HG03064 (cell line): ENCODE measurements around the gene GALNT17.

Experiments used
- ATAC-seq: cut with Tn5 transposase; IDR thresholded peaks from one replicate; pipeline ENCODE4 v1.9.1; 2021; ENCODE audit warnings: low read depth; ENCODE audit not compliant: unreplicated experiment

The GALNT17 gene

DNA sequence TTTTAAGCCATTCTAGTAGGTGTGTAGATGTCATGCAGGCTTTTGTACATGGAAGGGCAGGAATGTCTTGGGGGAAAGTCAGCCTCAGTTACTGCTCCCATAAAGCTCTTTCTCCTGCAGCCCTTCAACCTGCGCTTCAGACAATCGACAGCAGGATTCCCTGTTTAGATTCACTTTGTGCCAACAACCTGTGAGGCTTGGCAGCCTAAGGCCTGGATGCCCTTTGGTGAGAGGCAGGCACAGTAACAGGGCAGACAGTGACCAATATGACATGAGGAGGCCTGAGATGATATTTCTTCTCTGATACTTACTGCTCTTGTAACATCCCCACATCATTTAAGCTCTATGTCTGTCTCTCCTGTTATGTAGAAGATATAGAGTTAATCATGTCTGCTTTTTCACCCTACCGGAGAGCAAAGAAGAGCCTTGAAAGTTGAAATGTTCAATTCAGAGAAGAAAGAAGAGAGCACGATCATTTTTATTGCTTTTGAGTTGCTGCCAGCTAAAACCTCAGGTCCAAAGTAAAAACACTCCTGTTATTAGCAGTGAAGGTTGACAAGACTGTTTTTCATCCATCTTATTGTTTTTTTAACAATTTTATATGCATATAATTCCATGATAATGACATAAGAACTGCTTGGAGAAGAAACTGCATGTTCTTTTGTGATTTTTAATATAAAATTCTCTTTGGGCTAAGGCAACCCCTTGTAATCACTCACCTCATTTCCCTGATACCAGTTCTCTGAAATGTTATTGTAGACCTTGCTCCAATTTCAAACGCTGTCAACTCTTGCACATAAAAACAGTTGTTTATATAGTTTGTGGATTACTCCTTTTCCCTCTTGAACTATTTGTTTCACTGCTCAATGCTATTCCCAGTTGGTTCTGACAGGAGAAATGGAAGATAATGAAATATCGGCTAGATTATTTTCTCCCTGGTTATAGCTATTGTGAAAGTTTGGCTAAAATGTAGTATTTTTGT, 140.9 kb downstream of the GALNT17 start:
- no peak for ATAC-seq

DNA sequence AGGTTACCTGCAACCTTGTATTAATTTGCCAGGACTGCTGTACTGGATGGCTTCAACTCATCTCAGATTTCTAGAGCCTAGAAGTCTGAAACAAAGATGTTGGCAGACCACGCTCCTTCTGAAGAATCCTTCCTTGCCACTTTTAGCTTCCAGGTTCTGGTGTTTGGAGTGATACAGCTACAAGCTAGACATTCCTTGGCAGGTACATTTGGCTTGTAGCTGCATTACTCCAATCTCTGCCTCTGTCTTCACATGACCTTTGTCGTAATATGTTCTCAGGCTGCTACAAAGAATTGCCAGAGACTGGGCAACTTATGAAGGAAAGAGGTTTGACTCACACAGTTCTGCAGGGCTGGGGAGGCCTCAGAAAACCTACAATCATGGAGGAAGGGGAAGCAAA, 146.3 kb downstream of the GALNT17 start:
- no peak for ATAC-seq

DNA sequence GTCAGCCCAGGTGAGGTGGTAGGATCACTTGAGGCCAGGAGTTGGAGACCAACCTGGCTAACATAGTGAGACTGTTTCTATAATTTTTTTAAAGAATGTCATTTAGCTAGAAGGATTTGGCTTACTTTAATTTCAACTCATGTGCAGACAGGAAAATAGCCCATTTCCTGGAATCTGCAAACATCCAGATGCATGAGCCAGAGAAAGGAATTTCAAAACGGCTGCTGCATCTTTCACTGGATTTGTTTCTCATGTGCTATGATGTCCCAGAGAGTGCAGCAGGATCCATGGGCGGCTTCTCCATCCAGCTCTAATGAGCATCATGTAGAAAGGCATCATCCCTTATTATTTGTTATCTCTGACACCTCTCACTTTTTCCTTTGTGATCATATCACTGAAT, 149.3 kb downstream of the GALNT17 start:
- no peak for ATAC-seq

DNA sequence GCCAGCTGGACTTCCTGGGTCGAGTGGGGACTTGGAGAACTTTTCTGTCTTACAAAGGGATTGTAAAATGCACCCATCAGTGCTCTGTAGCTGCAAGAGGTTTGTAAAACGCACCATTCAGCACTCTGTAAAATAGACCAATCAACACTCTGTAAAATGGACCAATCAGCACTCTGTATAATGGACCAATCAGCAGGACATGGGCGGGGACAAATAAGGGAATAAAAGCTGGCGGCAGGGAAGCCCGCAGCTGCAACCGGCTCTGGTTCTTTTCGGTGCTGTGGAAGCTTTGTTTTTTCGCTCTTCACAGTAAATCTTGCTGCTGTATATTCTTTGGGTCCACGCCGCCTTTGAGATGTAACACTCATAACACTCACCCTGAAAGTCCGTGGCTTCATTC, 151.9 kb downstream of the GALNT17 start:
- ATAC-seq: no peak

DNA sequence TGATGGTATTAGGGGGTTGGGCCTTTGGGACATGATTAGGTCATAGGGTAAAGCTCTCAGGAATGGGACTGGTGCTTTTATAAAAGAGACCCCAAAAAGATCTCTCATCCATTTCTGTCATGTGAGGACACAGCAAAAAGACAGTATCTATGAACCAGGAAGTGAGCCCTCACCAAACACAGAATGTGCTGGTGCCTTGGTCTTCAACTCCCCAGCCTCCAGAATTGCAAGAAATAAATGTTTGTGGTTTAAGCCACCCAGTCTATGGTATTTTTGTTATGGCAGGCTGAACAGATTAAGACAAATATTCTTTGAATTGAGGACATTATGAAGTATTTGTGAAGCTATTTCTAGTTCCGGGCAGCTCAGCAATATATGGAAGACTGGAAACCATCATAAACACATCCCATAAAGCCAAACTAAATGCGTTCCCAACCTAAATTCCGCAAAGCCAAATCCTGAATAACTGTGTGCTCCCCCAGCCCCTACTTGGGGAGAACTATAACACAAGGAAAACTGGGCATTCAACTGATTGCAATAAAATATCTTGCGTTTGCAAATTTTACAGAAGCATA, 153.7 kb downstream of the GALNT17 start:
- no peak for ATAC-seq

DNA sequence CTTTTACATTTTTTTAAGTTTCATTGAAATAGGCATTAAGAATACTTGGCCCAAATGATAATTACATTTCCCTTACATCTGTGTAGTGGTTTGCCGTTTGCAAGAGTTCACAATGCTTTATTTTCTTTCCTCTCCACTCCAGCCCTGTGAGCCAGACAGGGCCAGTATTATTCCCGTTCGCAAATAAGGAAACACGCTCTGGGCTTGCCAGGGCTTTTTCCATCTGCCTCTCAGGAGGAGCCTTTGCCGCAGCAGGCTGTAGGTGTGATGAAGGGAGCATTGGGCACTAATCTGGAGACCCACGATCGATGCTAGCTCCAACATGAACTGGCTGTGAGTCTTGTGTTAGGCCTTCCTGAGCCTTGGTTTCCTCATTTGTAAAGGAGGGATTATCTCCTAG, 154.4 kb downstream of the GALNT17 start:
- ATAC-seq: no peak

DNA sequence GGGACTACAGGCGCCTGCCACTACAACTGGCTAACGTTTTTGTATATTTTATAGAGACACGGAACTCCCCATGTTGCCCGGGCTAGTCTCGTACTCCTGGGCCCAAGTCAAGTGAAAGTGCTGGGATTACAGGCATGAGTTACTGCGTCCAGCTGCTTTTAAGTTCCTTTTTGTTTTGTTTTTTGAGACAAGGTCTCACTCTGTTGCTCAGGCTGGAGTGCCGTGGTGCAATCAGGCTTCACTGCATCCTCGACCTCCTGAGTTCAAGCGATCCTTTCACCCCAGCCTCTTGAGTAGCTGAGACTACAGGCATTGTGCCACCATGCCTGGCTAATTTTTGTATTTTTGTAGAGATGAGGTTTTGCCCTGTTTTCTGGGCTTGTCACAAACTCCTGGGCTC, 155.0 kb downstream of the GALNT17 start:
- no peak for ATAC-seq

DNA sequence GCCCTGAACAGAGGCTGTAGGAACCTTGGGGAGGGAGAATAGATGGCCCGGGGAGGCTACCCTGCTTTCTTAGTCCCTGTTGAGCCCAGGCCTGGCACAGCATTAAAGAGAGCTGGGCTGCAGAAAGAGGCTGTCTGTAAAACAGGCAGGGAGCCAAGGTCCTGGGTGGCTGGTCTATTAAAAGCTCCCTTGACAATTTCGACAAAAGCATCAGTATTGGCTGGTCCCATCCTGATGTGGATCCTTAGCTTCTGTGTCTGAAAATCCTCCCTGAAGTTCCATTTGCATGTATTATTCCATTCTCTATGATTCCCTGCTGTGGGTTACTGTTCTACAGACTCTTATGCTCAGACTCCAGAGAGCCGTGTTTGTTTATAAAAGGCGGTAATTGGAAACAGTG, 158.5 kb downstream of the GALNT17 start:
- no peak for ATAC-seq

DNA sequence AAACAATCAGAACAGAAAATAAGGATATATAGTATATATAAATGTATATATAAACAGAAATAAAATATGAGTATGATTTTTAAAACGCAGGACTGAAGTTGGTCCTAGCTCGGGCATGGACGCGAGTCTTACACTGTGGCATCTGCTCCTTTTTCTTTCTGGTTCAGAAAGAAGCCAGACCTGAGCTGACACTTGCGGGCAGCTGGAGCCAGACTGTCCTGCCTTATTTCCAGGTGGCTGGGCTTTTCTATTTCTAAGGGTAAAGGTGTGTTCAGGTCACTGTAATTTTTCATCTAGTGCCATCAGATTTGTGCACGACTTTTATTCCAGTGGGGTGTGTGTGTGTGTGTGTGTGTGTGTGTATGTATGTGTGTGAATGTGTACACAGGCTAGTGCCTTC, 166.4 kb downstream of the GALNT17 start:
- no peak for ATAC-seq

DNA sequence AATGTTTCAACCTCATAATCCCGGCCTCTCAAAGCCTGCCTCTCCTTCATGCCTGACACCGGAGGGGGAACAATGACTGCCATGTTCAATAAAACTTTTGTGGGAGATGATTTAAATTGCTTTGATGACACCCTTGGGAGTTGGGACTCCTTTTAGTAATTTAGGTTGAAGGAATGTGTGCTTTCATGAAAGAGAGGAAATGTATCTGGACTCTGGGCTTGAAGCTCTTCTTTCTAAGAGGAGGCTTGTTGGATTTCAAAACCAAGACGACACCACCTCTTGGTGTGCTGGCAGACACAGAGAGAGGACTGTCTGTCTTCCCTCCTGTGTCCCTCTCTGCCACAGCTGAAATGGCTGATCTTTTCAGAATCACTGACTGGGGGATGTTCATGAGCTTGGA, 168.1 kb downstream of the GALNT17 start:
- ATAC-seq: no peak

DNA sequence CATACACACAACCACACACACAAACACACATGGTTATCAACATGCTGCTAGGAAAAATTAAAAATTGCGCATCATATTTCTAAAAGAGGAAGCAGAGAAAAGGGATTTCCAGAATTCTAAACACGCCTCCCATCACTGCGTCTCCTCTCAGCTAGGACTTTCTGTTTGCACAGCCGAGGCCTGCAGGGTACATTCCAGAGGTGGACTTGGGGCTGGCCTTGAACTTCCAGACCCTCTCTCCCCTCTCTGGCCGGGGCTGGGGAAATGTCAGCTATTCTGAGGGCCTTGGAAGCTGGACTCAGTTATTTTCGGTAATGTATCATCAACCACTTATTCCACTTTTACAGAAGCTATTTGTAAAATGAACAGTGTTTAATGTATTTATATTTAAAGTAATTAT, 168.7 kb downstream of the GALNT17 start:
- no peak for ATAC-seq

DNA sequence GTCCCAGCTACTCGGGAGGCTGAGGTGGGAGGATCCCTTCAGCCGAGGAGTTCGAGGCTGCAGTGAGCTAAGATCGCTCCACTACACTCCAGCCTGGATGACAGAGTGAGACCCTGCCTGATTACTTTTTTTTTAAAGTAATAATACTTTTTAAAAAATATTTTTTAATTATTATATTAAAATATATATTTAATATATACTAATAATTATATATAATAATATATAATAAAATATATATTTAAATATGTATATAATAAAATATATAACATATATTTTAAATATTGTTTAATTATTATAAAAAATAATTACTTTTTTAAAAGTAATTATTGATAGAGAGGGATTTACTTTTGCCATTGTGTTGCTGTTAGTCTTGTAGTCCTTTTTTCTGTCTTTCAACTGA, 169.2 kb downstream of the GALNT17 start:
- no peak for ATAC-seq

DNA sequence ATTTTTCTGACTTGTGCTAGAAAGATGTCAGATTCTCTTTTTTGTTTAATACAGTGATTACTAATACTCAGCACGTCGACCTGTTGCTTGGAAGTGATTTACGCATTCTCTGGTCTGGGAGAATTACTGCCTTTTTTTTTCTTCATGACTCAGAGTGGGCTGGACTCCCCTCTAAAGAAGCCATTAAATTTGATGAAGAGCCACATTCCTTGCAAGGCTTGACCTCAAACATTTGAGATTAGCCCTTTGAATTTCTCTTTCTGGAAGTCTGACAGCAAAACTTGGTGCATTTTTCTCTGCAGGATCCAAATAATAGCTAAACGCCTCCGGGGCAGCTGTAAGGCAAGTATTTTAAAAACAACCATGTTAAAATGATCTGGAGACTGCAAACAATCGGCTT, 171.6 kb downstream of the GALNT17 start:
- no peak for ATAC-seq

DNA sequence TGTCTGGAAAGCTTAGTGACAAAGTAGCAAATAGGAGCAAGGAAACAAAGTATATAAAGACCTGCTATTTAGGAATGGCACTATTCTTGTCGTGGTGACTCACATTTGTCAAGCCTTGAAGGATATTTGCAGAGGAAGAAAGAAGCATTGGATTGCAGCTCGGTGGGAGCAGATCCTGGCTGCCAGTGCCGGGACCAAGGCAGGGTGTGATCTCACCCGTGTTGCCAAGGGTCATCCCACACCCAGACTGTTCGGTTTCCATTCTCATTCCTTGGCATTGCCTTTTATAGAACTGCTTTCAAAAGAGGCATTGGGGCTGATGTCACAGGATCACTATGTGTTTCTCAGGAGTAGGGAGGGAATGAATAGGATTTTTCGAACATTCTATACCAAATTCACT, 176.2 kb downstream of the GALNT17 start:
- no peak for ATAC-seq

DNA sequence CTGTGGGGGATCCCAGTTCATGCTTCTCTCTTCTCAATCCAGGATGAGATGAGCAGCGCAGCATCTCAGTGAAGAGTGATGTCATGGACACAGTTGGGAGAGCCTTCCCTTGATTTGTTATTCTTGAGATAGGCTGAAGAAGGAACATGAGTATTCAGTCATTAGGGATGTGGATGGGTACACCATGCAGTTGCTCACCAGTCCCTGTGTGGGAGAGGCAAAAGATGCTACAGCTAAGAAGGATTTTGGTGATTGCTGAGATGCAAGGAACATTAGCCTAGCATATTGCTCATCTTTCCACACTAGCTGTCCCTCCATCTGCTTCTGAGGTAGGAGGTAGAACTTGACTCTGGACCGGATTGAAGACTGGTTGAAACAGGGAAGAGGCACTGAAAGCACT, 179.6 kb downstream of the GALNT17 start:
- ATAC-seq: no peak

DNA sequence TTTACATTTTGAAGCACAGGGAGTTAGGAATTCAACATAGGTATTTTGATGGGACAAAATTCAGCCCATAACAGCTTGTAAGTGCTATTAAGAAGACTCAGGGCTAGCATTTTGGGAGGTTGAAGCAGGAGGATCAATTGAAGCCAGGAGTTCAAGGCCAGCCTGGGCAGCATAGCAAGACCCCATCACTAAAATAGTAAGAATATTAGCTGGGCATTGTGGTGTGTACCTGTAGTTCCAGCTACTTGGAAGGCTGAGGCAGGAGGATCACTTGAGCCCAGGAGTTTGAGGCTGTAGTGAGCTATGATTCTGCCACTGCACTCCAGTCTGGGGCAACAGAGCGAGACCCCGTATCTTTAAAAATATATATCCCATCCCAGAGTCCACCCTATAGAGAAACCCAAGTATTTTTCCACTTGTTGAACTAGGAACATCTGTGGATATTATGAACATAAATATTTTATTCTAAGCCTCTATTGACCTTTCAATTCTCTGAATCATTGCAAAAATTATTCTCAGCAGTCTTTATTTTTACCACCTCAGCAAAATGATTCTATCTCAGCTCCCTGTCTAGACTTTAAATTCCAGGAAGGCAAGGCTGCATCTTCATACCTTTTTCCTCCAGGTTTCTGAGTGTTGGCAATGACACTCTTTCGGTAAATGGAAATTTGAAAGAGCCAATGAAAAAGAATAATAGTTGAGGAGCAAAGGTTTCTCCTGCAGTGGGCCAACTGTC, 181.0 kb downstream of the GALNT17 start:
- ATAC-seq: no peak

DNA sequence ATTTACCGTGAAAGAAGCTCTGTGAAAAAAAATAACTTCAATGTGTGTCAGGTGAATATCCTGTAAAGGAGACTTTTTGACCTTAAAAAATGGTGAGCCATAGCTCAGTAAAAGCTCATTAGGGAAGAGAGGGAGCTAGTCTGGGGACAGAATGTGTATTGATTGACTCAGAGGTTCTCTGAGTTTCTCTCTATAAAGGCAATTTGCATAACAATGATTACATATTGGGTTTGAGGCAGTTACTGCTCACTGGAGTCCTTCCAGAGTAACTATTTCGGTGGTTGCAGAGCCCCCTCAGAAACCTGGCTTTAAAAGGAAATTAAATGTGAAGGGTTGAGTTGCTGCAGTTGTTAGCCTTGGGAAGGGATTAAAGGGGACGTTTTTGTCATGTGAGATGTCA, 181.6 kb downstream of the GALNT17 start:
- no peak for ATAC-seq

DNA sequence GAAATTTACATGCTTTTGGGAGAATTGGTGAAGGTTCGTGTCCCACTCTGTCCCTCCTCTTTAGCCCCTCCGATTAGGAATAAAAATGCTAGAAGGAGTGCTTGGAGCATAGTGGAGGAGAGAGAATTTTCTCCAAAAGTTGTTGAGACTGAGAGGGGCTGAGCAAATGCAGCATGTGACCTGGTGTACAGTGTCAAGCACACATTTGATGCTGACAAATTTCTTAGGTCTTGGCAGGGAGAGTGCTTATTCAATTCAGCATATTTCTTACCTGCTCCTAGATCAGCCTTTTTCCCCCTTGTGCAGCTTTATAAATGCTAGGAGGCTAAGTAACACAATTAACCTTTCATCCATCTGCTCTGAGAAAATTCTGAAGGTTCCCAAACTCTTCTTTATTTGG, 189.0 kb downstream of the GALNT17 start:
- ATAC-seq: no peak

DNA sequence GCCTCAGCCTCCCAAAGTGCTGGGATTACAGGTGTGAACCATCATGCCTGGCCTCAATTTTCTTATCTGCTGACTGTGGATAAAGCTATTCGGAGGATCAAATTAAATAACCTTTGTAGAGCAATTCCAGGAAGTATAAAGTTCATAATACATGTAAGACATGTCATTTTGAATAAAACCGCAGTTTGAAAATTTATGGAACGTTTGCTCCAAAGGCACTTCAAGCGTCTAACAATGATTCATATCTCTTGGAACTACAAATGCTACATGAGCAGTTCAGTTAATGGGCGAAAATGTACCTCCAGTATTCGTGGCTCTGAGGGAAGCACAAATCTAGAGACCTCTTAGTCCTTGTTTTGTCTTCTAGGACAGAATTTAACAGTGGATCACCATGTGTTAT, 190.3 kb downstream of the GALNT17 start:
- no peak for ATAC-seq

DNA sequence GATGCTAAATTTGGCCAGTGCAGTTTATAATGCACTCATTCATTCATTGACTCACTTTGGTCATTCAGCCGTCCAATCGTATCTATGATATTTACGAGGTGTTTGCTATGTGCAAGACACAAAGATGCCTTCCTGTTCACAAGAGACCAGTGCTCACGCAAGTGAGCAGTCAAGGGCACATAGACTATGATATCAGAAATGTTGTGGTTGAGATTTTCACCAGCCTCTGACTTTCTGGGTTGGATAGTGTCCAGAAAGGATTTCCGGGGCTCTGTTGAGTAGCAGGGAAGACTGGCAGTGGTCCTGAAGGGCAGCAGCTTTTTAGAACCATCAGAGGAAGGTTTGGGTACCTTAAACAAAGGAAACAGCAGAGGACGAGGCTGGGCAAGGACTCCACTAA, 191.8 kb downstream of the GALNT17 start:
- no peak for ATAC-seq

DNA sequence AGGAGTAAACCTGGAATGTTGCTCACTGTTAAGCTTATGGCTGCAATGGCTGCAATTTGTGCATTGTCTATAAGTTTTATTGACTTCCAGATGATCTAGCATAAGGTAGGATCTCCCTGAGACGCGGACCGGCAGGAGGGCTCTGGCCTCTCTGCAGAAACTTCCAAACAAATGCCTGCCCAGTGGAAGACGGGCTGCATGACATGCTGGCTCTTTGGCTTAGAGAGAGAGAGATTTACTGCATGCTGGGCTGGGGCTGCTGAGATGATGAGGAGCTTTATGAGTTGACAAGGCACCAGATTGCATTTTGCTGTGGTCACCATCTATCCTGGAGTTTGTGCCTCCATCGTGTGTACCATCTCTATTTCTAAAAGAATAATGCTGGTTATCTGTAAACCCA, 193.2 kb downstream of the GALNT17 start:
- no peak for ATAC-seq

DNA sequence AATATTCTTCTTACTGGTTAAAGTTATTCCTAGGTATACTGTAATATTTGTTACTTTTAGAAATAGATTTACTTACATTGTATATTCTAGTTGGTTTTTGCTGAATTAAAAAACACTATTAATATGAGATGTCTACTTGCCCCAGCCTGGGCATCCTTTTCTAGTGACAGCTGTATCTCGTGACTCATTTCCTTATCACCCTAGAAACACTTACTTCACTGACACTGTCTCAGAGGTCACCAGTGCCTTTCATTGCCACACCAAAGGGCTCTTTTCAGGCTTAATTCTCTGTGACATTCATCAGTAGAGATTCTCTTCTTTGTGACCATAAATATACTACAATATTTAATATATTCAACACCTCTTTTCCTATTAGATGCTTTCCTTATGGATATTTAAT, 194.7 kb downstream of the GALNT17 start:
- no peak for ATAC-seq
